K562 (cell line): ENCODE measurements around the gene GPRIN2. TPM values are rescaled to one million over a fixed set of nuclear protein-coding genes. Genes with fewer than 3 reads are reported as not detected.

ENCODE experiments used
- CREB3L1 ChIP-seq: fragments of 450-650 bp; IDR thresholded peaks from 2 replicates; pipeline ENCODE4 v1.6.1; 2014; ENCODE audit warnings: low read depth, mild to moderate bottlenecking, moderate library complexity, borderline replicate concordance
- ETS2 ChIP-seq: IDR thresholded peaks from 2 replicates; pipeline ENCODE4 v1.6.1; 2016; ENCODE audit warnings: borderline replicate concordance, missing genetic modification characterization, mild to moderate bottlenecking, moderate library complexity, missing compliant biosample characterization; ENCODE audit not compliant: poor library complexity, severe bottlenecking
- ETV6 ChIP-seq, 3 experiments: fragments of 150-350 bp in 1 of 3; sonication (generic) in 1 of 3; formaldehyde crosslinking in 1 of 3; IDR thresholded peaks; 2 replicates each; pipeline versions ENCODE4 v1.6.1 to v1.8.0; 2014 to 2022; ENCODE audit warnings: borderline replicate concordance in 2 of 3, low read depth in 2 of 3, antibody characterized with exemption in 1 of 3, low read length in 1 of 3, mild to moderate bottlenecking in 1 of 3, missing genetic modification reagents in 1 of 3
- FOXO4 ChIP-seq: fragments of 450-650 bp; formaldehyde crosslinking; IDR thresholded peaks from 2 replicates; pipeline ENCODE4 v1.4.0; 2020; ENCODE audit warnings: mild to moderate bottlenecking, moderate library complexity
- GATAD2A ChIP-seq: fragments of 450-650 bp; IDR thresholded peaks from 2 replicates; pipeline ENCODE4 v1.6.1; 2017
- KDM1A ChIP-seq, 2 experiments: fragments of 450-650 bp; IDR thresholded peaks; 2 replicates each; pipeline ENCODE4 v1.6.1; 2016; ENCODE audit warnings: mild to moderate bottlenecking in 2 of 2
- L3MBTL2 ChIP-seq: fragments of 450-650 bp; IDR thresholded peaks from 2 replicates; pipeline ENCODE4 v1.6.1; 2016; ENCODE audit warnings: mild to moderate bottlenecking, moderate library complexity
- MECOM ChIP-seq: fragments of 250-450 bp; sonication (Bioruptor Pico); IDR thresholded peaks from 2 replicates; pipeline ENCODE4 v1.8.0; 2022; ENCODE audit warnings: inconsistent platforms
- NFIC ChIP-seq: fragments of 450-650 bp; IDR thresholded peaks from 2 replicates; pipeline ENCODE4 v1.6.1; 2017; ENCODE audit warnings: mild to moderate bottlenecking, inconsistent platforms
- NUFIP1 ChIP-seq: fragments of 450-650 bp; IDR thresholded peaks from 2 replicates; pipeline ENCODE4 v1.6.1; 2018; ENCODE audit not compliant: partially characterized antibody
- PHF21A ChIP-seq: fragments of 450-650 bp; IDR thresholded peaks from 2 replicates; pipeline ENCODE4 v1.6.1; 2017; ENCODE audit warnings: low read depth, borderline replicate concordance
- SIN3B ChIP-seq: fragments of 450-650 bp; IDR thresholded peaks from 2 replicates; pipeline ENCODE4 v1.6.1; 2017; ENCODE audit warnings: low read depth, mild to moderate bottlenecking, moderate library complexity
- SMAD4 ChIP-seq: fragments of 250-450 bp; sonication (Bioruptor Pico); conservative IDR thresholded peaks from 2 replicates; pipeline ENCODE4 v1.8.0; 2021; ENCODE audit warnings: inconsistent platforms, mild to moderate bottlenecking, moderate library complexity
- ZFPM2 ChIP-seq: fragments of 250-450 bp; sonication (Bioruptor Pico); IDR thresholded peaks from 2 replicates; pipeline ENCODE4 v1.5.1; 2022; ENCODE audit warnings: mild to moderate bottlenecking
- ZNF75A ChIP-seq: fragments of 450-650 bp; formaldehyde crosslinking; IDR thresholded peaks from 2 replicates; pipeline ENCODE4 v1.4.0; 2020; ENCODE audit warnings: mild to moderate bottlenecking
- polyA plus RNA-seq, 8 experiments: library from polyadenylated mRNA; depleted of rRNA in 4 of 8; stranded (reverse) in 5 of 8; unstranded in 3 of 8; fragments of >200 nt; fragmentation: Nextera tagmentation in 2 of 8; fragmentation: Illumina TruSeq in 1 of 8; extraction: Ambion mirVana in 2 of 8; extraction: Trizol in 1 of 8; gene quantifications; 2 replicates each; pipeline versions ENCODE4 v1.2.1 to v1.2.3, GENCODE V29; 2011 to 2014; ENCODE audit warnings: inconsistent platforms in 1 of 8, missing spikeins in 1 of 8
- total RNA-seq, 7 experiments: library from RNA; depleted of rRNA in 6 of 7; stranded (reverse); fragments of >200 nt in 6 of 7; fragmentation: Illumina TruSeq in 2 of 7; extraction: Trizol in 2 of 7; gene quantifications; 2 replicates each; pipeline versions ENCODE4 v1.2.1 to v1.2.3, GENCODE V29; 2011 to 2021; ENCODE audit warnings: low replicate concordance in 1 of 7
- TF ChIP-seq, protein P1 (sequence below): sonication (generic); formaldehyde crosslinking; IDR thresholded peaks from 2 replicates; pipeline ENCODE4 v1.8.0; 2022; ENCODE audit warnings: mild to moderate bottlenecking, missing genetic modification reagents, borderline replicate concordance
- TF ChIP-seq, protein P2 (sequence below): fragments of 450-650 bp; IDR thresholded peaks from 2 replicates; pipeline ENCODE4 v1.6.1; 2016; ENCODE audit warnings: mild to moderate bottlenecking
- TF ChIP-seq, protein P3 (sequence below): fragments of 450-650 bp; conservative IDR thresholded peaks from 2 replicates; pipeline ENCODE4 v1.6.1; 2016; ENCODE audit warnings: missing genetic modification characterization, low read depth, mild to moderate bottlenecking, missing compliant biosample characterization, moderate library complexity

Gene GPRIN2
- total and polyA plus RNA-seq, 9 of the 15 experiments (the other 6 are each of a cell fraction or from before 2014, with no cell fraction given): not detected

GRCh38 chr10:46525824-46526681 is 30.4 kb downstream of the GPRIN2 start (continued):
- TF ChIP-seq FOXO4 (no peak; the same call in 1 of the 2 replicates), KDM1A (IDR thresholded peaks at IDR 0.05) (peak in 1 of 2 experiments; percentile 75; a peak in 2 of 4 replicates), NUFIP1 (peak; percentile 89), ZFPM2 (CRISPR knock-in tag) (no peak), L3MBTL2 (no peak), ZNF75A (no peak), ETV6 (IDR thresholded peaks at IDR 0.05; ENCODE audit: borderline replicate concordance in 1 of 2, low read depth in 2 of 2, low read length in 1 of 2) (no peak), ETV6 (CRISPR knock-in tag; IDR thresholded peaks at IDR 0.05; ENCODE audit: borderline replicate concordance) (no peak), GATAD2A (0 out of 2 replicates have a peak, but pooled peaks have one; percentile 80), CREB3L1 (no peak), SIN3B (no peak), ETS2 (tag) (no peak), SMAD4 (CRISPR knock-in tag) (no peak), NFIC (no peak; the same call in 1 of the 2 replicates), MECOM (no peak), PHF21A (peak; percentile 74; the same call in 1 of the 2 replicates)
- TF ChIP-seq, protein P1, sequence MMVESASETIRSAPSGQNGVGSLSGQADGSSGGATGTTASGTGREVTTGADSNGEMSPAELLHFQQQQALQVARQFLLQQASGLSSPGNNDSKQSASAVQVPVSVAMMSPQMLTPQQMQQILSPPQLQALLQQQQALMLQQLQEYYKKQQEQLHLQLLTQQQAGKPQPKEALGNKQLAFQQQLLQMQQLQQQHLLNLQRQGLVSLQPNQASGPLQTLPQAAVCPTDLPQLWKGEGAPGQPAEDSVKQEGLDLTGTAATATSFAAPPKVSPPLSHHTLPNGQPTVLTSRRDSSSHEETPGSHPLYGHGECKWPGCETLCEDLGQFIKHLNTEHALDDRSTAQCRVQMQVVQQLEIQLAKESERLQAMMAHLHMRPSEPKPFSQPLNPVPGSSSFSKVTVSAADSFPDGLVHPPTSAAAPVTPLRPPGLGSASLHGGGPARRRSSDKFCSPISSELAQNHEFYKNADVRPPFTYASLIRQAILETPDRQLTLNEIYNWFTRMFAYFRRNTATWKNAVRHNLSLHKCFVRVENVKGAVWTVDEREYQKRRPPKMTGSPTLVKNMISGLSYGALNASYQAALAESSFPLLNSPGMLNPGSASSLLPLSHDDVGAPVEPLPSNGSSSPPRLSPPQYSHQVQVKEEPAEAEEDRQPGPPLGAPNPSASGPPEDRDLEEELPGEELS (CRISPR knock-in tag): no peak
- TF ChIP-seq, protein P2, sequence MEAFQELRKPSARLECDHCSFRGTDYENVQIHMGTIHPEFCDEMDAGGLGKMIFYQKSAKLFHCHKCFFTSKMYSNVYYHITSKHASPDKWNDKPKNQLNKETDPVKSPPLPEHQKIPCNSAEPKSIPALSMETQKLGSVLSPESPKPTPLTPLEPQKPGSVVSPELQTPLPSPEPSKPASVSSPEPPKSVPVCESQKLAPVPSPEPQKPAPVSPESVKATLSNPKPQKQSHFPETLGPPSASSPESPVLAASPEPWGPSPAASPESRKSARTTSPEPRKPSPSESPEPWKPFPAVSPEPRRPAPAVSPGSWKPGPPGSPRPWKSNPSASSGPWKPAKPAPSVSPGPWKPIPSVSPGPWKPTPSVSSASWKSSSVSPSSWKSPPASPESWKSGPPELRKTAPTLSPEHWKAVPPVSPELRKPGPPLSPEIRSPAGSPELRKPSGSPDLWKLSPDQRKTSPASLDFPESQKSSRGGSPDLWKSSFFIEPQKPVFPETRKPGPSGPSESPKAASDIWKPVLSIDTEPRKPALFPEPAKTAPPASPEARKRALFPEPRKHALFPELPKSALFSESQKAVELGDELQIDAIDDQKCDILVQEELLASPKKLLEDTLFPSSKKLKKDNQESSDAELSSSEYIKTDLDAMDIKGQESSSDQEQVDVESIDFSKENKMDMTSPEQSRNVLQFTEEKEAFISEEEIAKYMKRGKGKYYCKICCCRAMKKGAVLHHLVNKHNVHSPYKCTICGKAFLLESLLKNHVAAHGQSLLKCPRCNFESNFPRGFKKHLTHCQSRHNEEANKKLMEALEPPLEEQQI: no peak; the same call in 1 of the 2 replicates
- TF ChIP-seq, protein P3, sequence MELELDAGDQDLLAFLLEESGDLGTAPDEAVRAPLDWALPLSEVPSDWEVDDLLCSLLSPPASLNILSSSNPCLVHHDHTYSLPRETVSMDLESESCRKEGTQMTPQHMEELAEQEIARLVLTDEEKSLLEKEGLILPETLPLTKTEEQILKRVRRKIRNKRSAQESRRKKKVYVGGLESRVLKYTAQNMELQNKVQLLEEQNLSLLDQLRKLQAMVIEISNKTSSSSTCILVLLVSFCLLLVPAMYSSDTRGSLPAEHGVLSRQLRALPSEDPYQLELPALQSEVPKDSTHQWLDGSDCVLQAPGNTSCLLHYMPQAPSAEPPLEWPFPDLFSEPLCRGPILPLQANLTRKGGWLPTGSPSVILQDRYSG: no peak
